Stimulated activated CD4-positive, alpha-beta T cell treated with anti-CD3 and anti-CD28 coated beads, Interleukin-15, amount 100 ng/mL, for 24 hours (primary cell): Measurements from ENCODE around the gene BDH1.
A peak's percentile ranks its signal among the peaks of the same experiment; 100 is the strongest.

Source experiments
- DNase-seq: peaks from one replicate; pipeline ENCODE4 v3.0.0-alpha.2; 2020

The BDH1 gene

DNA sequence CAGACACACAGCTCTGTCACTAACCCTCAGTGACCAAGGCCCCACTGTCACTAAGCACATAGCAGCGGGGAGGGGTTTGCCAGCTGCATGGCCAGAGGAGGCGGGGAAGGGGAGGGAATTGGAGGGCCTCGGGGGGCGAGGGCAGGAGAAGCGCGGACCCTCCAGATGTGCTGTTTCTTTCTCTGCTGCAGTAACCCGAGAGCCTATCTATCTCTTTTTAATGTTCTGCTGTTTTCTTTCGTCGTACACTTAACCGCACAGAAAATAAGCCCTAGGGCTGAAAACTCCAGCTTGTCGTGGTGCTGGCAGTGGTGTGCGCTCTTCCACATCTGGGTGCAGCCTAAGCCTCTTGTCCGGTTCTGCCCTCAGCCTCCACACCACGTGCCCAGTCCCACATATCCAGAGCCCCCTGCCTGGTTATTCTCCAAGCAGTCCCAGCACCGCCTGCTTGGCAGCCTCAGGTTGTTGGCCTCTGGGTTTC is 51.1 kb downstream of the BDH1 start:
- DNase-seq, result no peak

DNA sequence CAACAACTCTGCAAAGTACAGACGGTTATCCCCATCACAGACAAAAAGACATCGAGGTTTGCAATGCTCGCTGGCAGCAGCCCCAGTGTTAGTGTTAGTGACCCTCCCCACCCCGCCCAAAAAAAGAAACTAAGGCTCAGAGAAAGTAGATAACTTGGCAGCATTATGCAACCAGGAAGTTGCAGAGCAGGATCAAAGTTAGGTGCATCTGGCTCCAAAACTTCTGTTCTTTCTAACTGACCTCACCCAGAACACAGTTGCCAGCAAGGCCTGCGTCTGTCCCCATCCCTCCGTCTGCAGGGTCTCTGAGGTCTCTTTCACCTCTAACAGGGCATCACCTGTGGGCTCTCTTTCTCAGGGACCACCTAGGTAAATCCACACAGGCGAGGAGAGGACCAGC is 51.5 kb downstream of the BDH1 start:
- DNase-seq, result no peak

DNA sequence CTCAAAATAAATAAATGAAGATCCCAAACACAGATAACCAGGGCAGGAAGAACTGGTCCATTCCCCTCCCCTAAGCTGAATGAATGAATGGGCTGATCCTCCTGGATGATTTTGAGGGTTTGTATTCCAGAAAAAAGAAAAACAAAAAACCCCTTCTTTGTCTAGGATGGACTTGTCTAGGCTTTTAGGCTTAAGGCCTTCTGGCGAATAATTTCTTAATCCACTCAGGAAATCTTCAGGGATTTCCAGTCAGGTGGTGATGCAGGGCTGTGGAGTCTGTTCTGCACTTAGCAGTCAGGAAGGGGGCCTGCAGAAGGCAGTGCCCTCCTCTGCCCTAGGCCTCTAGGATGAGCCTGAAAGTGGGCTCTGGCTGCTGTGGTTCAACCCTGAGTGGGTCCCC is 52.1 kb downstream of the BDH1 start:
- DNase-seq, result no peak

DNA sequence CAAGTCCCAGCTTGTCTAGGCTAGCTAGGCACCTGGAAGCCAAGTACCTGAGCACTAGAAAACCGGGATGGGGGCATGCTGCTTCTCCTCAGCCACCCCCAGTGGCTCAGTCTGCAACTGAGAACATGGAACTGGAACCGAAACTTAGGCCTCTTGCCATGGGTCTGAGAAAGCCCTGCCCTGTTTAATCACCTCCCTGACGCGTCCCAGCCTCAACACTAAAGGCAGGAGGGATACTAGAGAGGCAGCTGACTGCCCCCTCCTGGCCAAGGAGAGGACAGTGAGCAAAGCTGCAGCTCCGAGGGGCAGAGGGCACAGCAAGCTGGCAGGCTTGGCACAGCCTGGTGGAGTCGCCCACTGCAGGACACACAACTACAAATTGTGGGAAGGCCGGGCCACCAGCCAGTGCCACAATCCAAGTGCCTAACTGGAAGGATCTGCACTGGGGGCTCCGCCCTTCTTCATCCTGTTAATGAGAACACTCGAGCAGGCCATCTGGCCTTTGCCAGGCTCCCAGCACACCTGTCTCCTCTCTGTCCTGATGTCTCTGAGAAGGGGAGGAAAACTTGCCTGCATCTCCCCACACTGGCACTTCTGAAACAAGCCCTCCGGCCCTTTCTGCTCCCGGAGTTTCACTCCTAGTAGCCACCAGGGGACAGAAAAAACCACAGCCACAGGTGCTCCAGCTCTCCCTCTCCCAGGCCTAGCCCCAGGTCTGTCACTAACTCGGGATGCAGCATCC is 53.7 kb downstream of the BDH1 start:
- peak; percentile 75 for DNase-seq

DNA sequence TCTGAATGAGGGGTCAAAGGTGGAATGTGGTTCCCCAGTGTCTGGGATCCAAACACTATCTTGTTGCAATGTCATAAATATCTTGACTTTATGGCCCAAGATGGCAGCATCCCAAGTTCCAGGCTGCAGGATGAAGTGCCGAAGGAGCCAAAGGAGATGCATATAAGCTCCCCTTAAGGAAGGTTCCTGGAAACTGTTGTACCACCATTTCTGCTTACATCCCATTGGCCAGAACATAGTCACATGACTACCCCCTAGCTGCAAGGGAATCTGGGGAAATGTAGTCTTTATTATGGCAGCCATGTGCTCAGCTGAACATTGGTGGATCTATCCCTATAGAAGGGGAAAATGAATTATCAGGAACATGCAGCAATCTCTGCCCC is 54.3 kb downstream of the BDH1 start:
- DNase-seq, result no peak

DNA sequence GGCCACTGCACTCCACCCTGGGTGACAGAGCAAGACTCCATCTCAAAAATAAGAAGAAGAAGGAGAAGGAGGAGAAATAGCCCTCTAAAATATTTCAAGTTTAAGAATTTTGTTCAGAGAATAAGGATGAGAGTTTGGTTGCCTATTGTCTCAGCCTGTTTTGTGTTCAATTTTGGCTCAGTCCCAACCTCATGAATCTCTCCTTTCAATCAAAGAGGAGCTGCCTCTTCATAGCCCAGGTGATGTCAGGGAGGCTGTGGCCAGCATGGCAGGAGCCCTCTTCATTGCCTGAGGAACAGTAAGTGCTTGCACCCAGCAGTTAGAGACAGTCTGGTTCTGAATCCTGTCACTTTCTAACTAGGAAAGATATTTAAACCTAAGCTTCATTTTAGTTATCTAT is 55.0 kb downstream of the BDH1 start:
- DNase-seq, result no peak

DNA sequence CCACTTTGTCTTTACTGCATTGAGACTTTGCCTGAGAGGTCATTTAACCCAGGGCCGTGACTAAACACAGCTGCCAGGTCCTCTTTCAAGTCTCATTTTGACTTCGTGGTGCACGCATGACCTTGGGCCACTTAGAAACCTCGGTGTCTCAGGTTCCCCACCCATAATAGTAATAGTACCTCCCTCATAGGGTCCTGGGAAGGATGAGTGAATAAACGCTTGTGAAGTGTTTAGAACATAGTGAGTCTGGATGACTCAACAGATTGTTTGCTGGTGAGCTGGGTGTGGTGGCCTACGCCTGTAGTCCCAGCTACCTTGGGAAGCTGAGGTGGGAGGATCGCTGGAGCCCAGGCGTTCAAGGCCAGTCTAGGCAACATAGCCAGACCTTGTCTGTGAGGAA is 56.3 kb downstream of the BDH1 start:
- no peak for DNase-seq

DNA sequence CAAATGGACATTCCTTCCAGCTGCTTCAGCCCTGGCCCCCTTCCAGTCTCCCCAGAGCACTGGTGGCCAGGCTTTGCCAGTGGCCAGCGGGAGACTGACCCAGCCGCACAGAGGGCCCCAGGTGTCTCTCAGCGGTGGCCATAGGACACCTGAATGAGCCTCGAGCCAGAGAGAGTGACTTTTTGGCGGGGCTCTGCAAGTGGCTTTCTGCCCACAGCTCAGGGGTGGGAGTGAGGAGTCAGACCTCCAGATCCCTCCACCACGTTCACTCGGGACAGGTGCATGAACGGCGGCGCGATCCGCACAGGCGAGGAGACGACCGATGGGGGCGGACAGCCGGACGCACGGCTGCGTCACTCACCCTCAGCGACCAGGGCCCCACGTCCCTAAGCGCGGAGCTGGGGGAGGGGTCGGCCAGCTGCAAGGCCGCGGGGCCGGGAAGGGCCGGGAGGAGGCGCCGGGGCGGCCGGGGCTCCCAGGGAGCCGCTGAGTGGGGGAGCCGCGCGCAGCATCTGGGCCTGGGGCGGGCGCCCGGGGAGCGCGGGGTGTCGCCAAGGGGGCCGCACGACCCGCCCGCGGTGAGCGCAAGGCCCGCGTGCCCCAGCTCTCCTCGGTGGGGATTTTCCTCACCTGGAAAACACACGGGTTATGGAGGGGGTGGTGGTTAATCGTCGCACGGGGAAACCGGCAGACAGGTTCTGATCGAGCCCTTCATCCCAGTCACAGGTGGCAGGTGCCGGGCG is 57.1 kb downstream of the BDH1 start:
- DNase-seq, result no peak

DNA sequence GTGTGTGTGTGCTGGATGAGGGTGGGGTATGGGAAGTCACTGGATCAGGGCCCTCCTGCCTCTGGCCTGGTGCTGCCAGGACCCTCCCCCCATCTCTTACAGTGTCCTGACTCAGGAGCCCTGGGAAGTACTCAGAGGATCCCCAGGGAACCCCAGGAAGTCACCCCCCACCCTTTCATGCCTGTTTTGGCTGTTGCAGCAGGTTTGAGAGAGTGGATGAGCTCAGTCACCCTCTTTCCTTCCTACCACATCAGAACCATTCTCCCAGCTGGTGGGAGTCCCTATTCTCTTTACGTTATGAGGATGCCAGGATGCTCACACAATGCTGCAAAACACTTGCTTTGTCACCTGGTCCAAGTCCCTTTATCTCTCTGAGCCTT is 59.0 kb downstream of the BDH1 start:
- no peak for DNase-seq

DNA sequence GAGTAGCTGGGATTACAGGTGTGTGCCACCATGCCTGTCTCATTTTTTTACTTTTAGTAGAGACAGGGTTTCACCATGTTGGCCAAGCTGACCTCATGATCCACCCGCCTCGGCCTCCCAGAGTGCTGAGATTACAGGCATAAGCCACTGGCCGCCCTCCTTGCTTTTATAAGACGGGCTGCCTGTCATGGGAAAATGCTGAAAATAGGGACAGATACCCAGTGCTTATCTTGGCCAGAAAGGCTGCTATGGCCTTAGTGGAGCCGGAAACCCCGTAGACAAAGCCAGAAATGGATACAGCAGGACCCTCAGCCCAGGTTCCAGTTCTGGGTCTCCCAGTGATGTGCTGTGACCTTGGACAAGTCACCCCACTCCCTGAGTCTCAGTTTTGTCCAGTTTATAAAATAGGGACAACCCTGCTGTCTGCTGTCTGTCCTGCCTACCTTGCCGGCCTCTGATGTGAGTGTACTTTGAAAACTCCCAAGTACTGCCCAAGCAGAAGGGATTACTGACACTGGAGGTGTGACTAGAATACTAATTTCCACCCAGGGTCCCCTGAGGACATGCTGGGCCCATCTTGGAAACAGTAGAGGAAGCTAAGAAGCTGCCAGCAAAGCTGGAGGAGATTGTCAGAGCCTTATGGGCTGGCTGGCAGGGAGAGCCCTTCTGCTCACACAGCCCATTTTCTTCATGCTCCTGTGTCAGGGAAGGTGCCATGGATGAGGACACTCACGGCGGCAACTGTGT is 59.6 kb downstream of the BDH1 start:
- no peak for DNase-seq

DNA sequence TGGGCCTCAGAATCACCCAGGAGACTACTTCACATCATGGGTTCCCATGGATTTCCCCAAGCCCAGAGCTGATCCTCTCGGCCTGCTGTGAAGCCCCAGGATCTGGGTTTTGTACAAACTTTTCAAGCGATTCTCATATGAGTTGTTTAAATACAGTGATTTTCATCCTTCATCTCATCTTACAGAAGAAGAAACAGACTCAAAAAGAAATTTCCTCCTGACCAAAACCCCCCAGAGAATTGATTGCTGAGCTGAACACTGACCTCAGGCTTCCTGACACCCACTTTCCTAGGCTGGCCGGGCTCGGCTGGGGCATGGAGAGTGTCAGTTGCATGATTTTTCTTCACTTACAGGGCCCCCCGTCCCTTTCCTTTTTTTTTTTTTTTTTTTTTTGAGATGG is 60.3 kb downstream of the BDH1 start:
- DNase-seq, result no peak

DNA sequence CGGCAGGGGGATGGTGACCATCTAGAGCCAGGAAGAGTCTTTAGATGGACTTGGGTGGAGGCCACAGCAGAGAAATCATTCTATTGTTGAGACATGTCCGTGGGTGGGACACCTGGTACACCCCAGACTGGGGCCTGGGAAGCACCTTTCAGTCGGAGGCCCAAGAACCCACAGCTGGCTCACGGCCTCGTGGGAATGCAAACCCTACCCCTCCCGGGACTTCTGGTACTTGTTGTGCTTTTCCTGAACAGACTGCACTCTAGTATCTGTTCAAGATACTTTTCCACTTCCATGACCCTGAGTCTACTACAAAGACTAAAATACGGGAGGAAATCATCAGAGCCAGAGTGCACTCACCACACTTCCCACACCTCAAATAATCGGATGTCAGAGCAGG is 60.7 kb downstream of the BDH1 start:
- no peak for DNase-seq

DNA sequence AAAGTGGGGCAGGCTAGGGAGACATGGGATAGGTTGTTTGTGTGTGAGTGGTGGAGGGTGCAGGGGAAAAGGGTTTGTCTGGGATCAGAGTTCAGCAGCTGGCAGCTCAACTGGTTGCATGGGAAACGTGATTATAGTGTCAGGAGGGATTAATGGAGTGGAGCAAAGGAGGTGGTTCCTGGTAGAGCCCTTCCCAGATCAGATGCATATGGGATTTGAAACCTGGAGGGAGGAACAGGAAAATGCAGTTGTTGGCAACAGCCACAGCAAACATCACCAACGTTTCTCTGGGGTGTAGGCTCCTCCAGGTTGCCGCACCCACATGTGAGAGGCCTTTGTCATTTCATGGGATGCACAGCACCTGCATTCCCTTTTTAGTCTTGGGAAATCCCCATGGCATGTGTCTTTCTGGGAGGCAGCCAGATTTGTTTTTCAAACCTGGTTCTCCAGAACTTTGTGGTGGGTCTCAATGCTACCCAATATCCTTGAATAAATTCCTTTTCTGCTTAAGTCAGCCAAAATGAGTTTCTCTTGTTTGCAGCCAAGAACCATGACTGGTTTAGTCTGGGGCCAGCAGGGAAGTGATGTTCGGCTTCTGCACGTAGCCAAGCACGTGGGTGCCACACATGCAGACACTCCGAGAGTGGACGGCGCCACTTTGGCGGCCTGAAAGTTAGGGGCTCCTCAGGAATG is 61.3 kb downstream of the BDH1 start:
- DNase-seq, result no peak

DNA sequence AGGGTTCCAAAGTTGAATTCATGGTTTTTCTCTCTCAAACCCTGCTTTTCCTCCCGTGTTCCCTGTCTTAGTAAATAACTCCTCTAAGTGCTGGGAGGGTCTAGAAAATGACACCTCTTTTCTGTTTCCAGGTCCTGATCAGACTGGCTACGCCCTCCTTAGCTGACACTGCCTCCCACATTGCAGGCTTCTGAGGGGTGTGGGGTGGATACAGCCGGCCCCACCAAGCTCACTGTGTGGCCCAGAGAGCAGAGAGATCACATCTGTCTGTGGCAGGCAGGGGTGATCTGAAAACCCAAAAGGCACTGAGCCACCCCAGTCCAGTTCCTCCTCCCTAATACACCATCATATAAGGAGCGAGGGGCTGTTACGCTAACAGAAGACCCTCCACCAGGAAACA is 62.7 kb downstream of the BDH1 start:
- DNase-seq, result no peak

DNA sequence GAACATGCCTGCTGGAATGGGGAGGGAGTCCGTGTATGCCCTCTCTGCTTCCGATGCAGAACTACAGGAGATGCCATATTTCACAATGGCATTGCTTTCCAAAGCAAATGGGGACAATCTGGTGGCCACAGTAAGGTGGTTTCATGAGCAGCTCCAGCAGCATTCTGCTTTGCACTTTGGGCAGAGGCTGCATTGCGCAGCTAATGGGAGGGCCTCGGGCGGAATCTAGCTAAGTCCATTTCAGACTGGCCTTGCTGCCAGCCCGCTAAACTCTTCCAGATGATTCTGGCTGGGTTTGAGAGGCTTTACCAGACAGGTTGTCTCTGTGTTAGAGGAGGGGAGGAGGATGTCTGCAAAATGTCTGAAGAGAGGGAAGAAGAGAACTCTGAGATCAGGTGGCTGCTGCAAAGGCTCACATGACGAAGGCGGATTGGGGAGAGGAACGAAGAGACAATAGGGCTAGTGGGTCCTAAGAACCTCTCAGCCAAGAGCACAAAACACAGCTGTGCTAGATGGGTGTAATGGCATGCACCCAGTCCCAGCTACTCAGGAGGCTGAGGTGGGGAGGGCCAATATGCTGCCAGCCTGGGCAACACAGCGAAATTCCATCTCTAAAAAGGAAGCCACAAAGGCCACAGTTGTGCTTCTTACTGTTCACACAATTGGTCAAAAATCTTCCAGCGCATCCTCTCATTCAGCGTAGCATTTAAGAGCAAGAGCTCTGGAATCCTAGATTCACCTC is 63.7 kb downstream of the BDH1 start:
- DNase-seq, result no peak

DNA sequence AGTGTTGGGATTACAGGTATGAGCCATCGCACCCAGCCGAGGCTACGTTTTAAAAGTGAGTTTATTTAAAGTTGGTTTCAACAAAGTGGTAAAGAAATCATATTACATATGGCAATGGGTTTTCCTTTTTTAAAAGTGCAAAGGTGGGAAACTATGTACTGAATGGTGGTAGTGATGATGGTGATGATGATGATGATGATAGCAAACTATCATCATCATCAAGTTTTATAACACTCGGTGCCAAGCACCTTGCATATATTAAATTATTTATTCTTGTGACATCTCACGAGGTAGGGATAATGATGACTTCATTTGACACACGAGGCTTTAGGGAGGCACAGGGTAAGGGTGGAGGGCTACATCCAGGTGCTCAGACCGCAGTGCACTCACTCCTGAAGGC is 64.3 kb downstream of the BDH1 start:
- DNase-seq, result no peak

DNA sequence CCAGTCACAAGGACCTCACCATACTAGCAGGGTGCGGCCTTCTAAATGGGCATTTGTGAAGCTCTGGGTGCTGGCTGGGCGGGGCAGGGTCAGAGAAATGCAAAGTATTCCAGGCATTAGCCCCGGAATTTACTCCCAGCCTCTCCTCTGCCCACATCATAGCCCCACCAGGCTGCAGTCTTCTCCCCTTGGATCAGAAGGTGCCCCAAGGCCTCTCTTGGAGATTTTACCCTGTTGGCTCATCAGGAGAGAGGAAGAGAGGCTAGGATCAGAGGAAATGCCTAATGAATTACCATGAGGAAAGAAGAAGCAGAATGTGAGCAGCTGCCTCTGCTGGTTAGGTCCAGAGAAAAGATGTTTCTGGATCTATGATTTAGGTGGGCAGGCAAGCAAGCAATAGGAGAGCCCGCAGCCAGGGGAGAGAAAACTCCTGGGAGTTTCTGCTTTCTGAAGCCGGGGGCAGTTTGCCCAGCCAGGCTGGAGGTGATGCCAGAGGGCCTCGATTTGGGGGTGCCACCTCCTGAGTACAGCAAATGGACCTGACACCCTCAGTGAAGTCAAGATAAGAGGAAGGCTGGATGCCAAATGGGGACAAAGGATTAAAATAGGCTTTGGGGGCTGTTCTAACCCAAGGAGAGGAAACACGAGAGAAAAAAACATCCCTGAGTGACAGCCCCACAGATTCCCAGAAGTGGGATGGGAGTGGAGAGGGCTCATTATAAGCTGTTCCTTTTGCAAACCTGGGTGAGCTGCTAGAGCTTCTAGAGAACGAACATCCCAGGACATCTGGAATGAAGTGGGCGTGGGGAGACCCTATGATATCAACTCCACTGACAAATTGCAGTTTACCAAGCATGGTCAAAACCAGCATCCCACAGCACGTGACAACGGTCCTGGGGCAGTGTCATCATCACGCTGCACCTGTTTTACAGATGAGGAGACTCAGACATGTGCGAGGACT is 65.4 kb downstream of the BDH1 start:
- no peak for DNase-seq

DNA sequence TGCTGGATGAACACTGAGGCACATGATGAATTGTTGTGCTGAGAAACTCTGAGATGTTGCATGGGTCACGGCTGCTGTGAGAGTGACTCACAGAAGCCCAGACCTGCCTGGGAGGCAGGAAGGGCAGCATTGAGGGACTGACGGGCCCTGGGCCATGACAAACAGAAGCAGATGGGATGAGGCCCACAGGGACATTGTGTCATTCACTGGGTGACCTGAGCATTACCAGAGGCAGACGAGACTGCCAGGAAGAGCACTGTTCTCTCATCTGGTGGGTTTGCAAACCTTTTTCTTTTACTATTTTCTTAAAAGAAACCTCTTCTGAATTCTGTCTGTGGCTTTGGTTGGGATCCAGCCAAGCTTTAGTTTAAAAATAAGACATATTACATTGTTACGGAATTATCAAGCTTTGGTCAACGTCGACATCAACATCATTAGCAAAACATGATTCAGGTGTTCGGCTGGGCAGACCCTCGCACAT is 67.8 kb downstream of the BDH1 start:
- no peak for DNase-seq

DNA sequence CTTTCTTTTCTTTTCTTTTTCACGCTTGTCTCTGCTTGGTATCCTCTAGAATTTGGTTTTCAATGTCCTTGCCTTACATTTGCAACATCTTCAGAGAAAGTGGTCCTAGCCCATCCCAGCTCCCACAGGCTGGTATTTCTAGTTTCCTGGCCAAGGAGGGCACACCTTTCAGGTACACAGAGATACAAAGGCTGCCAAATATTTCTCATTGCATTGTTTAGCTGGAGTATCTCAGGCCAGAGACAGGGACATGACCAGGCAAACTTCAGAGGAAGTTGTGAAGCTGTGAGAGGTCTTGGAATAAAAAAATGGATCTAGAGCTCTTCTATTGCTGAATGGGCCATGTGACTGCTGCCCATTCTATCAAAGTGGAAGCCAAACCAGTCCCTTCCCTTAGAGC is 68.9 kb downstream of the BDH1 start:
- no peak for DNase-seq

DNA sequence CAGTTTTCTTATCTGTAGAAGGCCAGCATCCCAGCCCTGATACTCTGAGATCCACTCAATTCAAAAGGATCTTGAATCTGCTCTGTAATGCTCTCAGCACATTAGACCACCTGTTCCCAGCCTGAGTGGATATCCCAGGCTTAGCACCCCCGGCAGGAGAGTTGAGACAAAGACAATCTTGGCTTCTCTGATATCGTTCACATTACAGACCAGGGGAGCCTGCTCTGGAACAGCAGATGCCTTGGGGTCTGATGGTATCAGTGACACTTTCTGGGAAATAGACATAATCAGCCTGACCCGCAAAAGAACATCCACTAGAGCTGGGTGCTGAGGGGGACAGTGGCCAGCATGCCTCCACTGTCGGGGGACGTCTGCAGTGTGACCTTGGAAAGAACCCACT is 70.6 kb downstream of the BDH1 start:
- no peak for DNase-seq

DNA sequence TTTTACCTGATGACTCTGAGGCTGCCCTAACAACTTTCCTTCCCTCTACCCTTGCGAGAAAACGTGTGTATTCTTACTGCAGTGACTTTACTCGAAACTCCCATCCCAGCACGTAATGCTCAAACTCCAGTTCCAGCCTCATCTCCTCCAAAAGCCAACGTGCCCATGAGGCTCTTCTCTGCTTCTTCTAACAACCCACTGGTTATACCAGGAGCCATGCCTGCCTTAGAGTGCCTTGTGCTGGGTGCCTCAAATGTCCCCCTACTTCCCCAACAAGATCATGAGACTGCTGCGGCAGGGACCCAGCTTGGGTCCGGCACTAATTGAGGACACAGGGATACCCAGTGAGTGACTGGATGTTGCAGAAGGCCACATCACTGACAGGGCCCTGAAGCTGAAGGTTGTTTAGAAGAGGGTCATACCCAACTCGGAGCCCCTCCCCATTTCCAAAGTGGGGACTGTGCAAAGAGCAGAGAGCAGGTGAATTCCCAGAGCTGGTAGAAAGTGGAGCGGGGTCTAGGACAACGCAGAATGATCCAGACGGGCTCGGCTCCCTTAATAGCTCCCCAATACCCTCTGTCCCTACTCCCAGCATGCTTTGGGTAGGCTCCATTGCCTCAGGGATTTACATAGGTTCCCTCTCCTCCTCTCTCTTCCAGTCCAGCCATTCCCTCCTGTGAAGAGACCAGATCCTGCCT is 71.4 kb downstream of the BDH1 start:
- no peak for DNase-seq
